GM23338 (cell line): Measurements from ENCODE around the gene SLC45A2. TPM values are rescaled to one million over a fixed set of nuclear protein-coding genes. Genes with fewer than 3 reads are reported as not detected.
A peak's percentile ranks its signal among the peaks of the same experiment; 100 is the strongest.

Experiments
- ATAC-seq: fragments of 200-7000 bp; cut with Tn5 transposase; 3 replicates; pipeline ENCODE4 v1.9.1; 2020
- DNase-seq: peaks from one replicate; pipeline ENCODE4 v3.0.0-alpha.2; 2015; ENCODE audit warnings: low spot score
- H2AFZ ChIP-seq: fragments of 200-600 bp; sonication (generic); 2 replicates; pipeline ENCODE4 v1.8.0; 2016; ENCODE audit warnings: antibody characterized with exemption, mild to moderate bottlenecking, moderate library complexity
- H3F3A ChIP-seq: fragments of 200-600 bp; sonication (generic); replicated peaks from 2 replicates; pipeline ENCODE4 v1.8.0; 2017; ENCODE audit warnings: antibody characterized with exemption, mixed run types, low read depth
- H3K27ac ChIP-seq: fragments of 200-600 bp; sonication (generic); 2 replicates; pipeline ENCODE4 v1.6.1; 2016; ENCODE audit warnings: low read depth
- H3K27me3 ChIP-seq: fragments of 200-600 bp; sonication (generic); 2 replicates; pipeline ENCODE4 v1.8.0; 2016; ENCODE audit warnings: mild to moderate bottlenecking, mixed run types, moderate library complexity; ENCODE audit not compliant: insufficient read depth
- H3K36me3 ChIP-seq: fragments of 200-600 bp; sonication (generic); 2 replicates; pipeline ENCODE4 v1.8.0; 2016; ENCODE audit warnings: mild to moderate bottlenecking; ENCODE audit not compliant: insufficient read depth
- H3K4me1 ChIP-seq: fragments of 200-600 bp; sonication (generic); 2 replicates; pipeline ENCODE4 v1.8.0; 2016; ENCODE audit warnings: mild to moderate bottlenecking, moderate library complexity; ENCODE audit not compliant: insufficient read depth
- H3K4me2 ChIP-seq: fragments of 200-600 bp; sonication (generic); 2 replicates; pipeline ENCODE4 v1.7.1; 2017; ENCODE audit warnings: mixed run types
- H3K4me3 ChIP-seq: fragments of 200-600 bp; sonication (generic); 2 replicates; pipeline ENCODE4 v1.6.1; 2016; ENCODE audit warnings: mixed run types
- H3K79me2 ChIP-seq: fragments of 200-600 bp; sonication (generic); replicated peaks from 2 replicates; pipeline ENCODE4 v1.8.0; 2017; ENCODE audit warnings: mild to moderate bottlenecking; ENCODE audit not compliant: insufficient read depth
- H3K9me2 ChIP-seq: fragments of 200-600 bp; sonication (generic); 2 replicates; pipeline ENCODE4 v1.8.0; 2017; ENCODE audit not compliant: insufficient read depth
- H4K20me1 ChIP-seq: fragments of 200-600 bp; sonication (generic); replicated peaks from 2 replicates; pipeline ENCODE4 v1.8.0; 2017; ENCODE audit warnings: mild to moderate bottlenecking; ENCODE audit not compliant: insufficient read depth
- H3K27ac Mint-ChIP-seq: 2 replicates; pipeline ENCODE4 v1.8.0; 2020; ENCODE audit warnings: inconsistent platforms, mild to moderate bottlenecking, moderate library complexity, mixed read lengths
- H3K27me3 Mint-ChIP-seq: 3 replicates; pipeline ENCODE4 v1.8.0; 2022; ENCODE audit warnings: low read depth, mild to moderate bottlenecking, moderate library complexity, mixed read lengths, inconsistent platforms; ENCODE audit not compliant: insufficient read depth, poor library complexity
- H3K36me3 Mint-ChIP-seq: 3 replicates; pipeline ENCODE4 v1.8.0; 2021; ENCODE audit warnings: low read depth, mild to moderate bottlenecking, inconsistent platforms, moderate library complexity, mixed read lengths
- H3K4me1 Mint-ChIP-seq: 3 replicates; pipeline ENCODE4 v1.8.0; 2020; ENCODE audit warnings: mild to moderate bottlenecking, inconsistent platforms, mixed read lengths
- H3K4me3 Mint-ChIP-seq: 3 replicates; pipeline ENCODE4 v1.8.0; 2021; ENCODE audit warnings: moderate library complexity, mild to moderate bottlenecking, inconsistent platforms, mixed read lengths
- H3K9me3 Mint-ChIP-seq: 3 replicates; pipeline ENCODE4 v1.8.0; 2020; ENCODE audit warnings: moderate library complexity, mild to moderate bottlenecking, inconsistent platforms, mixed read lengths
- CREB1 ChIP-seq: fragments of 250-450 bp; sonication (Bioruptor Pico); IDR thresholded peaks from 2 replicates; pipeline ENCODE4 v1.5.0; 2020; ENCODE audit warnings: low read depth, mild to moderate bottlenecking, moderate library complexity
- EZH2 ChIP-seq: fragments of 200-600 bp; sonication (generic); IDR thresholded peaks from one replicate; pipeline ENCODE4 v1.8.0; 2017; ENCODE audit warnings: antibody characterized with exemption, mild to moderate bottlenecking, low read depth; ENCODE audit not compliant: unreplicated experiment
- EZH2phosphoT487 ChIP-seq: fragments of 200-600 bp; sonication (generic); IDR thresholded peaks from one replicate; pipeline ENCODE4 v1.8.1; 2018; ENCODE audit warnings: antibody characterized with exemption; ENCODE audit not compliant: unreplicated experiment
- JUNB ChIP-seq: IDR thresholded peaks from one replicate; pipeline ENCODE4 v1.6.1; 2016; ENCODE audit warnings: antibody characterized with exemption; ENCODE audit not compliant: unreplicated experiment
- NANOG ChIP-seq: IDR thresholded peaks from 2 replicates; pipeline ENCODE4 v1.6.1; 2016; ENCODE audit warnings: antibody characterized with exemption, borderline replicate concordance
- ZNF114 ChIP-seq: fragments of 250-450 bp; sonication (Bioruptor Pico); IDR thresholded peaks from 2 replicates; pipeline ENCODE4 v1.5.0; 2020; ENCODE audit warnings: mild to moderate bottlenecking, moderate library complexity
- polyA plus RNA-seq: library from polyadenylated mRNA; unstranded; fragments of >200 nt; fragmentation: Nextera tagmentation; extraction: Ambion mirVana; gene quantifications from 2 replicates; pipeline ENCODE4 v1.2.1, GENCODE V29; 2016
- total RNA-seq: library from RNA; depleted of rRNA; stranded (reverse); fragments of >200 nt; shearing (Covaris generic); gene quantifications from 2 replicates; pipeline ENCODE4 v1.2.3, GENCODE V29; 2014
- TF ChIP-seq, protein P1 (sequence below): IDR thresholded peaks from 2 replicates; pipeline ENCODE4 v1.6.1; 2016; ENCODE audit warnings: antibody characterized with exemption
- TF ChIP-seq, protein P2 (sequence below): fragments of 250-450 bp; sonication (Bioruptor Pico); IDR thresholded peaks from 2 replicates; pipeline ENCODE4 v1.5.0; 2020; ENCODE audit warnings: mild to moderate bottlenecking, moderate library complexity
- TF ChIP-seq, protein P3 (sequence below), 2 experiments: fragments of 200-600 bp in 1 of 2; sonication (generic) in 1 of 2; conservative IDR thresholded peaks; 2 replicates each; pipeline versions ENCODE4 v1.5.1 to v1.6.1; 2016 to 2017; ENCODE audit warnings: antibody characterized with exemption in 2 of 2, low read depth in 2 of 2, mild to moderate bottlenecking in 2 of 2, moderate library complexity in 1 of 2
- TF ChIP-seq, protein P4 (sequence below): IDR thresholded peaks from one replicate; pipeline ENCODE4 v1.6.1; 2018; ENCODE audit warnings: antibody characterized with exemption; ENCODE audit not compliant: unreplicated experiment

Gene SLC45A2
- total and polyA plus RNA-seq, 2 experiments from 2014 or later = not detected

DNA sequence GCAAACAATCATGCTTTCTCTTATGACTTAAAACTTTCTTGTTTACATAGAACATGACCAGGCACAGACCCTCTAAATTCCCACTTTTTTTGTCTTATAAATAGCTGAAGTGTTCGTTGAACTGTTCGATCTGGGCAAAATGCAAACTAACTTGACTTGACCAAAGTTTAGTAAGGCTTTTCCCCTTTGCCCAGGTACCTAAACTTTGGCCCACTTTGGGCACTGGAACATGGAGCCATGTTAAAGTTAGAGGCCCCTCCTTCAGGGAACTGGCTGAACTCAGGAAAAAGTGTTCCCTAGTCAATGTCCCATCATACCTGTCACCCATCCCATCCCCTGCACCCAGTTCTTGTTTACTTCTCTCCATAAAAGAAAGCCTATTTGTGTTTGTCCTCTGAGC lies 32.8 kb upstream of the SLC45A2 start:
- peaks cover 3% of the 10 kb centered on the region for H3K27me3 Mint-ChIP-seq
- Histone ChIP-seq H3K36me3 (no peaks in the 10 kb centered on the region), H3K27ac (no peak overlapping the region), H3K4me3 (no peak overlapping the region), H3K9me2 (no peaks in the 10 kb centered on the region), H4K20me1 (no peaks in the 10 kb centered on the region), H3K27me3 (no peaks in the 10 kb centered on the region), H3K4me1 (no peaks in the 10 kb centered on the region), H3K4me2 (no peak overlapping the region), H2AFZ (no peak overlapping the region), H3K79me2 (no peaks in the 10 kb centered on the region), H3F3A (no peaks in the 10 kb centered on the region)
- H3K4me3 Mint-ChIP-seq = no peak overlapping the region
- H3K4me1 Mint-ChIP-seq = peaks cover 7% of the 10 kb centered on the region
- no peaks in the 10 kb centered on the region for H3K9me3 Mint-ChIP-seq
- H3K36me3 Mint-ChIP-seq = no peaks in the 10 kb centered on the region
- ATAC-seq (no peak), DNase-seq (no peak)
- TF ChIP-seq ZNF114 (CRISPR knock-in tag) = no peak
- 0 out of 2 replicates have a peak overlapping the region, but pooled peaks have one; percentile 50 for H3K27ac Mint-ChIP-seq

DNA sequence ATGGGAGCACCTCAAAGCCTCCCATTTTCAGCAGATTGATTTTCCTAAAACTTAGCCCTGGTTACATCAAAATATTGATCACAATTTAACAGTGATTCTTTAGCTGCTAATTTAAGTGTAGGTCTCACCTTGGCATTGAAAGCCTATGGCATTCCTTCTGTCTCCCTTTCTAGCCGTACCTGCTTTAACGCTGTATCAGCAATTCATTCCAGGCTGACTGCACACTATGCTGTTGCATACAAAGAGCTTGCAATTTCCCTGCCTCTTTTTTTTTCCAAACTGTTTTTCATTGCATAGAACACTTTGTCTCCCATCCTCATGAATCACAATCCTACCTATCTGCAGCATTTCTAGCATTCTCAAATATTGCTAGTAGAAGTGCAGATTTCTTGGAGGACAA lies 32.3 kb upstream of the SLC45A2 start:
- H3K4me1 Mint-ChIP-seq = peaks cover 2% of the 10 kb centered on the region; the same call in 1 of the 3 replicates
- H3K27ac Mint-ChIP-seq = no peak overlapping the region
- H3F3A ChIP-seq = no peaks in the 10 kb centered on the region
- H3K27me3 Mint-ChIP-seq = peaks cover 3% of the 10 kb centered on the region
- H3K9me3 Mint-ChIP-seq = no peaks in the 10 kb centered on the region
- no peaks in the 10 kb centered on the region for H3K36me3 Mint-ChIP-seq
- no peaks in the 10 kb centered on the region for H3K36me3 ChIP-seq
- no peaks in the 10 kb centered on the region for H4K20me1 ChIP-seq
- H2AFZ ChIP-seq = no peak overlapping the region
- H3K79me2 ChIP-seq = no peaks in the 10 kb centered on the region
- H3K9me2 ChIP-seq = no peaks in the 10 kb centered on the region
- ATAC-seq = no peak
- H3K4me1 ChIP-seq = no peaks in the 10 kb centered on the region
- no peaks in the 10 kb centered on the region for H3K27me3 ChIP-seq
- no peak overlapping the region for H3K4me3 ChIP-seq
- no peak overlapping the region for H3K4me3 Mint-ChIP-seq
- no peak for DNase-seq
- no peak overlapping the region for H3K4me2 ChIP-seq
- no peak overlapping the region for H3K27ac ChIP-seq
- no peak for TF ChIP-seq CREB1 (CRISPR knock-in tag)
- no peak for TF ChIP-seq EZH2phosphoT487
- no peak for TF ChIP-seq JUNB
- TF ChIP-seq, protein P1, sequence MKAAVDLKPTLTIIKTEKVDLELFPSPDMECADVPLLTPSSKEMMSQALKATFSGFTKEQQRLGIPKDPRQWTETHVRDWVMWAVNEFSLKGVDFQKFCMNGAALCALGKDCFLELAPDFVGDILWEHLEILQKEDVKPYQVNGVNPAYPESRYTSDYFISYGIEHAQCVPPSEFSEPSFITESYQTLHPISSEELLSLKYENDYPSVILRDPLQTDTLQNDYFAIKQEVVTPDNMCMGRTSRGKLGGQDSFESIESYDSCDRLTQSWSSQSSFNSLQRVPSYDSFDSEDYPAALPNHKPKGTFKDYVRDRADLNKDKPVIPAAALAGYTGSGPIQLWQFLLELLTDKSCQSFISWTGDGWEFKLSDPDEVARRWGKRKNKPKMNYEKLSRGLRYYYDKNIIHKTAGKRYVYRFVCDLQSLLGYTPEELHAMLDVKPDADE = no peak
- no peak for TF ChIP-seq ZNF114 (CRISPR knock-in tag)
- TF ChIP-seq, protein P2, sequence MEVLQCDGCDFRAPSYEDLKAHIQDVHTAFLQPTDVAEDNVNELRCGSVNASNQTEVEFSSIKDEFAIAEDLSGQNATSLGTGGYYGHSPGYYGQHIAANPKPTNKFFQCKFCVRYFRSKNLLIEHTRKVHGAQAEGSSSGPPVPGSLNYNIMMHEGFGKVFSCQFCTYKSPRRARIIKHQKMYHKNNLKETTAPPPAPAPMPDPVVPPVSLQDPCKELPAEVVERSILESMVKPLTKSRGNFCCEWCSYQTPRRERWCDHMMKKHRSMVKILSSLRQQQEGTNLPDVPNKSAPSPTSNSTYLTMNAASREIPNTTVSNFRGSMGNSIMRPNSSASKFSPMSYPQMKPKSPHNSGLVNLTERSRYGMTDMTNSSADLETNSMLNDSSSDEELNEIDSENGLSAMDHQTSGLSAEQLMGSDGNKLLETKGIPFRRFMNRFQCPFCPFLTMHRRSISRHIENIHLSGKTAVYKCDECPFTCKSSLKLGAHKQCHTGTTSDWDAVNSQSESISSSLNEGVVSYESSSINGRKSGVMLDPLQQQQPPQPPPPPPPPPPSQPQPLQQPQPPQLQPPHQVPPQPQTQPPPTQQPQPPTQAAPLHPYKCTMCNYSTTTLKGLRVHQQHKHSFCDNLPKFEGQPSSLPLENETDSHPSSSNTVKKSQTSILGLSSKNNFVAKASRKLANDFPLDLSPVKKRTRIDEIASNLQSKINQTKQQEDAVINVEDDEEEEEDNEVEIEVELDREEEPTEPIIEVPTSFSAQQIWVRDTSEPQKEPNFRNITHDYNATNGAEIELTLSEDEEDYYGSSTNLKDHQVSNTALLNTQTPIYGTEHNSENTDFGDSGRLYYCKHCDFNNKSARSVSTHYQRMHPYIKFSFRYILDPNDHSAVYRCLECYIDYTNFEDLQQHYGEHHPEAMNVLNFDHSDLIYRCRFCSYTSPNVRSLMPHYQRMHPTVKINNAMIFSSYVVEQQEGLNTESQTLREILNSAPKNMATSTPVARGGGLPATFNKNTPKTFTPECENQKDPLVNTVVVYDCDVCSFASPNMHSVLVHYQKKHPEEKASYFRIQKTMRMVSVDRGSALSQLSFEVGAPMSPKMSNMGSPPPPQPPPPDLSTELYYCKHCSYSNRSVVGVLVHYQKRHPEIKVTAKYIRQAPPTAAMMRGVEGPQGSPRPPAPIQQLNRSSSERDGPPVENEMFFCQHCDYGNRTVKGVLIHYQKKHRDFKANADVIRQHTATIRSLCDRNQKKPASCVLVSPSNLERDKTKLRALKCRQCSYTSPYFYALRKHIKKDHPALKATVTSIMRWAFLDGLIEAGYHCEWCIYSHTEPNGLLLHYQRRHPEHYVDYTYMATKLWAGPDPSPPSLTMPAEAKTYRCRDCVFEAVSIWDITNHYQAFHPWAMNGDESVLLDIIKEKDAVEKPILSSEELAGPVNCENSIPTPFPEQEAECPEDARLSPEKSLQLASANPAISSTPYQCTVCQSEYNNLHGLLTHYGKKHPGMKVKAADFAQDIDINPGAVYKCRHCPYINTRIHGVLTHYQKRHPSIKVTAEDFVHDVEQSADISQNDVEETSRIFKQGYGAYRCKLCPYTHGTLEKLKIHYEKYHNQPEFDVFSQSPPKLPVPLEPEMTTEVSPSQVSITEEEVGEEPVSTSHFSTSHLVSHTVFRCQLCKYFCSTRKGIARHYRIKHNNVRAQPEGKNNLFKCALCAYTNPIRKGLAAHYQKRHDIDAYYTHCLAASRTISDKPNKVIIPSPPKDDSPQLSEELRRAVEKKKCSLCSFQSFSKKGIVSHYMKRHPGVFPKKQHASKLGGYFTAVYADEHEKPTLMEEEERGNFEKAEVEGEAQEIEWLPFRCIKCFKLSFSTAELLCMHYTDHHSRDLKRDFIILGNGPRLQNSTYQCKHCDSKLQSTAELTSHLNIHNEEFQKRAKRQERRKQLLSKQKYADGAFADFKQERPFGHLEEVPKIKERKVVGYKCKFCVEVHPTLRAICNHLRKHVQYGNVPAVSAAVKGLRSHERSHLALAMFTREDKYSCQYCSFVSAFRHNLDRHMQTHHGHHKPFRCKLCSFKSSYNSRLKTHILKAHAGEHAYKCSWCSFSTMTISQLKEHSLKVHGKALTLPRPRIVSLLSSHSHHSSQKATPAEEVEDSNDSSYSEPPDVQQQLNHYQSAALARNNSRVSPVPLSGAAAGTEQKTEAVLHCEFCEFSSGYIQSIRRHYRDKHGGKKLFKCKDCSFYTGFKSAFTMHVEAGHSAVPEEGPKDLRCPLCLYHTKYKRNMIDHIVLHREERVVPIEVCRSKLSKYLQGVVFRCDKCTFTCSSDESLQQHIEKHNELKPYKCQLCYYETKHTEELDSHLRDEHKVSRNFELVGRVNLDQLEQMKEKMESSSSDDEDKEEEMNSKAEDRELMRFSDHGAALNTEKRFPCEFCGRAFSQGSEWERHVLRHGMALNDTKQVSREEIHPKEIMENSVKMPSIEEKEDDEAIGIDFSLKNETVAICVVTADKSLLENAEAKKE (CRISPR knock-in tag) = no peak
- TF ChIP-seq, protein P3, sequence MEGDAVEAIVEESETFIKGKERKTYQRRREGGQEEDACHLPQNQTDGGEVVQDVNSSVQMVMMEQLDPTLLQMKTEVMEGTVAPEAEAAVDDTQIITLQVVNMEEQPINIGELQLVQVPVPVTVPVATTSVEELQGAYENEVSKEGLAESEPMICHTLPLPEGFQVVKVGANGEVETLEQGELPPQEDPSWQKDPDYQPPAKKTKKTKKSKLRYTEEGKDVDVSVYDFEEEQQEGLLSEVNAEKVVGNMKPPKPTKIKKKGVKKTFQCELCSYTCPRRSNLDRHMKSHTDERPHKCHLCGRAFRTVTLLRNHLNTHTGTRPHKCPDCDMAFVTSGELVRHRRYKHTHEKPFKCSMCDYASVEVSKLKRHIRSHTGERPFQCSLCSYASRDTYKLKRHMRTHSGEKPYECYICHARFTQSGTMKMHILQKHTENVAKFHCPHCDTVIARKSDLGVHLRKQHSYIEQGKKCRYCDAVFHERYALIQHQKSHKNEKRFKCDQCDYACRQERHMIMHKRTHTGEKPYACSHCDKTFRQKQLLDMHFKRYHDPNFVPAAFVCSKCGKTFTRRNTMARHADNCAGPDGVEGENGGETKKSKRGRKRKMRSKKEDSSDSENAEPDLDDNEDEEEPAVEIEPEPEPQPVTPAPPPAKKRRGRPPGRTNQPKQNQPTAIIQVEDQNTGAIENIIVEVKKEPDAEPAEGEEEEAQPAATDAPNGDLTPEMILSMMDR (conservative IDR thresholded peaks at IDR 0.05; ENCODE audit: low read depth in 2 of 2) = no peak
- TF ChIP-seq EZH2 = no peak
- TF ChIP-seq, protein P4, sequence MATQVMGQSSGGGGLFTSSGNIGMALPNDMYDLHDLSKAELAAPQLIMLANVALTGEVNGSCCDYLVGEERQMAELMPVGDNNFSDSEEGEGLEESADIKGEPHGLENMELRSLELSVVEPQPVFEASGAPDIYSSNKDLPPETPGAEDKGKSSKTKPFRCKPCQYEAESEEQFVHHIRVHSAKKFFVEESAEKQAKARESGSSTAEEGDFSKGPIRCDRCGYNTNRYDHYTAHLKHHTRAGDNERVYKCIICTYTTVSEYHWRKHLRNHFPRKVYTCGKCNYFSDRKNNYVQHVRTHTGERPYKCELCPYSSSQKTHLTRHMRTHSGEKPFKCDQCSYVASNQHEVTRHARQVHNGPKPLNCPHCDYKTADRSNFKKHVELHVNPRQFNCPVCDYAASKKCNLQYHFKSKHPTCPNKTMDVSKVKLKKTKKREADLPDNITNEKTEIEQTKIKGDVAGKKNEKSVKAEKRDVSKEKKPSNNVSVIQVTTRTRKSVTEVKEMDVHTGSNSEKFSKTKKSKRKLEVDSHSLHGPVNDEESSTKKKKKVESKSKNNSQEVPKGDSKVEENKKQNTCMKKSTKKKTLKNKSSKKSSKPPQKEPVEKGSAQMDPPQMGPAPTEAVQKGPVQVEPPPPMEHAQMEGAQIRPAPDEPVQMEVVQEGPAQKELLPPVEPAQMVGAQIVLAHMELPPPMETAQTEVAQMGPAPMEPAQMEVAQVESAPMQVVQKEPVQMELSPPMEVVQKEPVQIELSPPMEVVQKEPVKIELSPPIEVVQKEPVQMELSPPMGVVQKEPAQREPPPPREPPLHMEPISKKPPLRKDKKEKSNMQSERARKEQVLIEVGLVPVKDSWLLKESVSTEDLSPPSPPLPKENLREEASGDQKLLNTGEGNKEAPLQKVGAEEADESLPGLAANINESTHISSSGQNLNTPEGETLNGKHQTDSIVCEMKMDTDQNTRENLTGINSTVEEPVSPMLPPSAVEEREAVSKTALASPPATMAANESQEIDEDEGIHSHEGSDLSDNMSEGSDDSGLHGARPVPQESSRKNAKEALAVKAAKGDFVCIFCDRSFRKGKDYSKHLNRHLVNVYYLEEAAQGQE = no peak
- no peak for TF ChIP-seq NANOG
